ENCODE measurements around the gene MARVELD3.

DNA sequence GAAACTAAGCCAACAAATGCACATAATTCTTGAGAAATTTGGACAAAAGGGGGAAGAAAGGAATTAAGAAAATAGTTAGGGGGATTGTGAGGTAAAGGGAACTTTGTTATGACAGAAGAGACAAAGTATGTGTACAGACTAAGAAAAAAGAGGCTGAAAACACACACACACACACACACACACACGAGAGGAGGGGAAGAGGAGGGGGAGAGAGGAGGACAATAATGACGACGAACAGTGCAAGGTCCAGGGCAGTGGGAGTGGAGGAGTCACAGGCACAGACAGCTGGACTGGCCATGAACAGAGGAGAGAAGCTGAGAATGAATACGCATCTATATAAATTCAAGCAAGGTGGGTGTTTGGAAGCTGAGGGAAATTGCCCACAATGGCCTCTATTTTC, 44.6 kb downstream of the MARVELD3 start:
- TF ChIP-seq POLR2A (IDR thresholded peaks at IDR 0.05) (no peak), CTCF (IDR thresholded peaks at IDR 0.05 in 4 of 5, conservative IDR thresholded peaks at IDR 0.05 in 1 of 5) (no peak)

Data from gastrocnemius medialis (tissue), 4 donors.